GM18951 (cell line): Measurements from ENCODE around the gene CYP1B1.
"Not testable (repeated sequence)": the region's sequence is repeated elsewhere in the genome, so short reads cannot be mapped to it uniquely, and the experiment has no call there.

ENCODE experiments used
- POLR2A ChIP-seq: IDR thresholded peaks from 4 replicates; pipeline ENCODE4 v1.6.1; 2011; ENCODE audit warnings: mild to moderate bottlenecking; ENCODE audit not compliant: insufficient read length, insufficient read depth; ENCODE audit errors: extremely low read depth
- in situ Hi-C: fragments of 300-500 bp; cut with MboI; formaldehyde crosslinking; loops from one replicate; pipeline ENCODE4 v1.12.0; 2022; ENCODE audit warnings: low sequenced_read_pairs, mixed read lengths, inconsistent platforms; ENCODE audit not compliant: unreplicated experiment

CYP1B1 gene

GRCh38 chr2:38095079-38095995 lies 19.4 kb upstream of the CYP1B1 start:
- in situ Hi-C loops: no loop called here
- no peak for TF ChIP-seq POLR2A

- in situ Hi-C loops: no loop called here
- no peak for TF ChIP-seq POLR2A
These were observed 17.7 kb upstream of the CYP1B1 start for GRCh38 chr2:38093527-38094165.

GRCh38 chr2:38092196-38092902 lies 16.4 kb upstream of the CYP1B1 start:
- in situ Hi-C loops: no loop called here
- TF ChIP-seq POLR2A: no peak

- no peak for TF ChIP-seq POLR2A
- in situ Hi-C loops: no loop called here
These were observed 15.8 kb upstream of the CYP1B1 start for GRCh38 chr2:38091760-38092159.

GRCh38 chr2:38090928-38091327 lies 15.0 kb upstream of the CYP1B1 start:
- in situ Hi-C loops: no loop called here
- TF ChIP-seq POLR2A: no peak

- in situ Hi-C loops: not testable (repeated sequence)
These were observed 14.3 kb upstream of the CYP1B1 start for GRCh38 chr2:38090212-38090611.

- in situ Hi-C loops: not testable (repeated sequence)
These were observed 10.2 kb upstream of the CYP1B1 start for GRCh38 chr2:38085998-38086698.

GRCh38 chr2:38084556-38084955 lies 8.6 kb upstream of the CYP1B1 start:
- in situ Hi-C loops: not testable (repeated sequence)

- in situ Hi-C loops: not testable (repeated sequence)
These were observed 6.8 kb upstream of the CYP1B1 start for GRCh38 chr2:38082727-38083126.

- in situ Hi-C loops: no loop called here
- TF ChIP-seq POLR2A: no peak
These were observed 4.4 kb upstream of the CYP1B1 start for GRCh38 chr2:38080346-38080745.

GRCh38 chr2:38079116-38080052 lies 3.4 kb upstream of the CYP1B1 start:
- no peak for TF ChIP-seq POLR2A
- in situ Hi-C loops: no loop called here

- in situ Hi-C loops: no loop called here
- no peak for TF ChIP-seq POLR2A
These were observed 1.4 kb upstream of the CYP1B1 start for GRCh38 chr2:38077431-38077769.
